ENCODE measurements around the gene SLC36A4. TPM values are rescaled to one million over a fixed set of nuclear protein-coding genes. Genes with fewer than 3 reads are reported as not detected.

The SLC36A4 gene
- total and polyA plus RNA-seq, 11 donors, result 2.6 to 22.4 (median 7.4) TPM

DNA sequence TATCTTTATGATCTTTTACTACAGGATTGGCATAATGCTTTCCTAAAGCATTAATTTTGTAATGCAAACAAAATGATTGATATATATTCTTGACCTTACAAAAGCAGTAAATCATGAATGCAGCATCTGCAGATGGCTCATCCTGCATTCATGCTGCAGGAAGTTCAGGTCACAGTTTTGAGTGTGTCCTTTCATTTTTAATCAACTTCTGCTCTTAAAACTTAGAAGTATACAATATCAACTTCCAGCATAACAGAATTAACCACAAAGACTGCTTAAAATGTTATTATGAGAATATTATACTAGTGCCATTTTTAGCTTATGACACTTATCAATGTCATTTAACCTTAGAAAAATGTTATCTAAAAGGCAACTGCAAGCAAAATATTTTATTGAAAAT is 54.0 kb downstream of the SLC36A4 start:
- Histone ChIP-seq H3K36me3 (peaks cover 0 to 11% (median 0%) of the 10 kb centered on the region in 9 donors), H3K4me1 (no peaks in the 10 kb centered on the region), H3K9me3 (no peaks in the 10 kb centered on the region), H3K27me3 (no peaks in the 10 kb centered on the region), H3K4me3 (no peak overlapping the region), H3K27ac (no peak overlapping the region)
- ATAC-seq (no peak), DNase-seq (no peak)
- TF ChIP-seq POLR2A (IDR thresholded peaks at IDR 0.05), result no peak
- TF ChIP-seq, protein P1, sequence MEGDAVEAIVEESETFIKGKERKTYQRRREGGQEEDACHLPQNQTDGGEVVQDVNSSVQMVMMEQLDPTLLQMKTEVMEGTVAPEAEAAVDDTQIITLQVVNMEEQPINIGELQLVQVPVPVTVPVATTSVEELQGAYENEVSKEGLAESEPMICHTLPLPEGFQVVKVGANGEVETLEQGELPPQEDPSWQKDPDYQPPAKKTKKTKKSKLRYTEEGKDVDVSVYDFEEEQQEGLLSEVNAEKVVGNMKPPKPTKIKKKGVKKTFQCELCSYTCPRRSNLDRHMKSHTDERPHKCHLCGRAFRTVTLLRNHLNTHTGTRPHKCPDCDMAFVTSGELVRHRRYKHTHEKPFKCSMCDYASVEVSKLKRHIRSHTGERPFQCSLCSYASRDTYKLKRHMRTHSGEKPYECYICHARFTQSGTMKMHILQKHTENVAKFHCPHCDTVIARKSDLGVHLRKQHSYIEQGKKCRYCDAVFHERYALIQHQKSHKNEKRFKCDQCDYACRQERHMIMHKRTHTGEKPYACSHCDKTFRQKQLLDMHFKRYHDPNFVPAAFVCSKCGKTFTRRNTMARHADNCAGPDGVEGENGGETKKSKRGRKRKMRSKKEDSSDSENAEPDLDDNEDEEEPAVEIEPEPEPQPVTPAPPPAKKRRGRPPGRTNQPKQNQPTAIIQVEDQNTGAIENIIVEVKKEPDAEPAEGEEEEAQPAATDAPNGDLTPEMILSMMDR (IDR thresholded peaks at IDR 0.05), result no peak
- intact Hi-C loops (cut with DNase I), result no loop called here

GRCh38 chr11:93143186-93143585 is 54.6 kb downstream of the SLC36A4 start:
- Histone ChIP-seq H3K27me3 (no peaks in the 10 kb centered on the region), H3K4me1 (no peaks in the 10 kb centered on the region), H3K9me3 (no peaks in the 10 kb centered on the region), H3K4me3 (no peak overlapping the region), H3K36me3 (peaks cover 0 to 9% (median 0%) of the 10 kb centered on the region in 9 donors), H3K27ac (no peak overlapping the region)
- TF ChIP-seq, protein P1 (IDR thresholded peaks at IDR 0.05), result no peak
- no peak for TF ChIP-seq POLR2A (IDR thresholded peaks at IDR 0.05)
- DNase-seq (no peak), ATAC-seq (no peak)
- intact Hi-C loops (cut with DNase I), result no loop called here

DNA sequence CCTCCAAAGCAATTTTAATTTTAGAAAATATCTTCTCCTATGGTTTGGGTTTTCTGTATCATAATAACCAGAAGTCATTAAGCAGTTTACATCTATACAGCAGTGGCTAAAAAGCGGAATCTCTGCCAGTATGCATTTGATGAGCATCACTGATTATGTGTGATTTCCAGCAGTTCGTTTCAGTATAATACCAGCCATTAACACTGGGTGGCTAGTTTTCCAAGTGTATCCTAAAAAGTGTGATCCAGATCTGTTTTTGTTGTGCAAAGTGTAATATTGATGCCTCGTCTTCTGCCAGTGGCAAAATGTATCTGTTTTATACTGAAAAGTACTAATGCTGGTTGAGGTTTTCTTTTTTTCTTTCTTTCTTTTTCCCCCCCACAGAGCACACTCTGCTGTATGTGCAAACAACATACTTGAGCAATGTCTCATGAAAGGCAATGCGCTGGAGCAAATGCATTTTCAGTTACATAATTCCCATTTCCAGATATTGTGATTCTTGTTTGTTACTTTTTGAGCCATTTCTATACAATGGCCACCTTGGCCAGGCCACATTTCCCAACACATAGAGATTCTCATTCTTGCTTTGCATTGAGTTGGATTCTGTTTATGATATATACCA is 64.2 kb downstream of the SLC36A4 start:
- ATAC-seq (no peak), DNase-seq (no peak)
- Histone ChIP-seq H3K36me3 (no peaks in the 10 kb centered on the region), H3K9me3 (no peaks in the 10 kb centered on the region), H3K4me3 (no peak overlapping the region), H3K27ac (no peak overlapping the region), H3K4me1 (no peaks in the 10 kb centered on the region), H3K27me3 (peaks cover 0 to 5% (median 0%) of the 10 kb centered on the region in 9 donors)
- TF ChIP-seq, protein P1 (IDR thresholded peaks at IDR 0.05), result no peak
- no peak for TF ChIP-seq POLR2A (IDR thresholded peaks at IDR 0.05)
- 78 to 85% (median 82%) methylated on average over 4 of the region's 4 CpGs for WGBS, 4 donors
- intact Hi-C loops (cut with DNase I), result no loop called here

DNA sequence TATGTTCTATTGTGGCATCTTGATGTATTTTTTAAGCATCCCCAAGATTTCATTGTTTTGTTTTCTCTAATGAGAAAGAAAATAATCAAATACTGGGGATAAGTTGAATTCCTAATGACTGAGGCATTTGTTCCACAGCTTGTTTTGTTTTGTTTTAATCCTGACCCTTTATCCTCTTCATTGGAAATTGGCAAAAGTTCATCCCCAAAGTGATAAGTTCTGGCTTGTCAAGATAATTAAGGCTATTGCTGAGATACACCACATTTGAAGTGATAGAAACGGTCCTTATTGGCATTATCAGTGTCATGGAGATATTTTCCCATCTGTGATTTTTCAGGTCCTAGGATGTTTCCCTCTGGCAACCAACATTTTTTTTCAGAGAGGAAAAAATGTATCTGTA is 65.0 kb downstream of the SLC36A4 start:
- Histone ChIP-seq H3K27me3 (peaks cover 0 to 9% (median 0%) of the 10 kb centered on the region in 9 donors), H3K9me3 (no peaks in the 10 kb centered on the region), H3K4me1 (no peaks in the 10 kb centered on the region), H3K36me3 (no peaks in the 10 kb centered on the region), H3K27ac (no peak overlapping the region), H3K4me3 (no peak overlapping the region)
- 14 to 38% (median 26%) methylated on average over 1 of the region's 1 CpG for WGBS, 4 donors
- ATAC-seq (no peak), DNase-seq (no peak)
- intact Hi-C loops (cut with DNase I), result no loop called here
- no peak for TF ChIP-seq POLR2A (IDR thresholded peaks at IDR 0.05)
- TF ChIP-seq, protein P1 (IDR thresholded peaks at IDR 0.05), result no peak

Data from heart left ventricle (tissue), 16 donors.